Pancreas (tissue), 10 donors: Measurements from ENCODE around the gene F3. TPM values are rescaled to one million over a fixed set of nuclear protein-coding genes. Genes with fewer than 3 reads are reported as not detected.

Experiments
- ATAC-seq, 4 donors: fragments of 200-7000 bp; cut with Tn5 transposase; one replicate each; pipeline versions ENCODE4 v1.8.0 to v1.9.1; 2020; ENCODE audit warnings: mild to moderate bottlenecking in 4 of 4, moderate library complexity in 4 of 4
- DNase-seq, 6 donors: peaks; one replicate each; pipeline ENCODE4 v3.0.0-alpha.2; 2020
- FAIRE-seq: peaks from 2 replicates; lab custom pipeline; 2012; peaks lifted over from hg19 to GRCh38; lab: Jason Lieb, UNC
- H3K27ac ChIP-seq, 4 donors: fragments of 200-600 bp; sonication (generic); 1 replicate in 3 of 4; 2 replicates in 1 of 4; pipeline versions ENCODE4 v1.5.0 to v1.8.0; 2020
- H3K27me3 ChIP-seq, 4 donors: fragments of 200-600 bp; one replicate each; pipeline ENCODE4 v1.8.0; 2021
- H3K36me3 ChIP-seq, 3 donors: fragments of 200-600 bp; sonication (generic) in 1 of 3; one replicate each; pipeline versions ENCODE4 v1.5.0 to v1.8.0; 2020 to 2021
- H3K4me1 ChIP-seq, 3 donors: fragments of 200-600 bp; one replicate each; pipeline ENCODE4 v1.8.0; 2021
- H3K4me3 ChIP-seq, 4 donors: fragments of 200-600 bp; sonication (generic) in 2 of 4; one replicate each; pipeline versions ENCODE4 v1.5.0 to v1.8.0; 2020 to 2021
- H3K9me3 ChIP-seq, 4 donors: fragments of 200-600 bp; one replicate each; pipeline ENCODE4 v1.8.0; 2021
- WGBS, 2 donors: extraction: QIAGEN DNeasy Blood & Tissue Kit; methylation state at CpG; one replicate each; pipeline ENCODE4 v1.1.7; 2013; 5-methylcytosine and 5-hydroxymethylcytosine counted together
- intact Hi-C, 3 donors: fragments of 100-400 bp; cut with DNase I; formaldehyde crosslinking; loops; one replicate each; pipeline versions ENCODE4 v1.11.1 to v1.14.2; 2022
- polyA plus RNA-seq, 2 donors: library from polyadenylated mRNA; stranded (reverse); fragments of 200-250 nt; gene quantifications; one replicate each; pipeline ENCODE4 v1.2.3, GENCODE V29; 2013
- total RNA-seq, 6 donors: library from RNA; stranded (reverse); fragmentation: NEBNext Ultra II Directional in 4 of 6; extraction: Animal tissue kit (Norgen Biotek cat#: 25700) in 4 of 6; gene quantifications; one replicate each; pipeline versions ENCODE4 v1.2.1 to v1.2.4, GENCODE V29; 2021 to 2023
- TF ChIP-seq, protein P1 (sequence below), 4 donors: fragments of 200-600 bp; sonication (generic) in 3 of 4; IDR thresholded peaks; one replicate each; pipeline versions ENCODE4 v1.5.0 to v1.8.0; 2021; ENCODE audit warnings: antibody characterized with exemption in 4 of 4
- donor health status: healthy with polysubstance abuse.
- donor health status: DM: no; HTN: no; CAD: no; lungs with moderate emphysema.
- donor health status: DM: no; HTN: no; CAD: no.
- donor health status: control.
- donor health status: control.
- donor health status: Bipolar disorder and iron deficiency.
- donor health status: DM: yes; HTN: yes; CAD: no.
- donor health status: DM: no; HTN: no; CAD: no.
- donor health status: DM: no; HTN: no; CAD: no.
- donor health status: DM: yes; HTN: yes; CAD: no.

F3 gene
- total and polyA plus RNA-seq, 8 donors = 14.8 to 117 (median 51.0) TPM

DNA sequence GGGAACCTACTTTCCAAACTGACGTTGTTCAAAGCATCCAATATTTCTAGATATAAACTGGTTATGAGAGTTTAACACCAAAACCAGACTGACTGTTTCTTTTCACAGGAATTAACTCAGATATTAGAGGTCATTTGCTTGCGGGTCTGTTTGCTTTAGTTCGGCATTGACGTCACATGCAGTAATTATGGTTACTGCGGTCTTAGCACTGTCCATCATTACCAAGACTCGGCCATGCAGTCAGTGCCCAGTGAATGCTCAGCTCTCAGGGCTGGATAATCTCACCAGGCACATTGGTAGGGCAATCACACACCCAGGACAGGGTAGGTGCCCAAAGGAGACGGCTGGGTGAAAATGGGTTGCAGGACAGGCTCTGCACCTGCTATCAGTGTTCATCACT lies 9.9 kb upstream of the F3 start:
- Histone ChIP-seq H3K27ac (peak overlapping the region; percentile 27 to 76 (median 34)), H3K36me3 (no peaks in the 10 kb centered on the region), H3K4me1 (peaks cover 0 to 34% (median 26%) of the 10 kb centered on the region in 3 donors), H3K4me3 (no peak overlapping the region), H3K9me3 (no peaks in the 10 kb centered on the region), H3K27me3 (no peaks in the 10 kb centered on the region)
- DNase-seq (peak in 1 of 6 donors; percentile 38), FAIRE-seq (no peak), ATAC-seq (peak; percentile 74 to 81 (median 77))
- intact Hi-C loops = no loop called here
- 23 to 30% methylated on average over 7 of the region's 7 CpGs for WGBS, 2 donors
- TF ChIP-seq, protein P1, sequence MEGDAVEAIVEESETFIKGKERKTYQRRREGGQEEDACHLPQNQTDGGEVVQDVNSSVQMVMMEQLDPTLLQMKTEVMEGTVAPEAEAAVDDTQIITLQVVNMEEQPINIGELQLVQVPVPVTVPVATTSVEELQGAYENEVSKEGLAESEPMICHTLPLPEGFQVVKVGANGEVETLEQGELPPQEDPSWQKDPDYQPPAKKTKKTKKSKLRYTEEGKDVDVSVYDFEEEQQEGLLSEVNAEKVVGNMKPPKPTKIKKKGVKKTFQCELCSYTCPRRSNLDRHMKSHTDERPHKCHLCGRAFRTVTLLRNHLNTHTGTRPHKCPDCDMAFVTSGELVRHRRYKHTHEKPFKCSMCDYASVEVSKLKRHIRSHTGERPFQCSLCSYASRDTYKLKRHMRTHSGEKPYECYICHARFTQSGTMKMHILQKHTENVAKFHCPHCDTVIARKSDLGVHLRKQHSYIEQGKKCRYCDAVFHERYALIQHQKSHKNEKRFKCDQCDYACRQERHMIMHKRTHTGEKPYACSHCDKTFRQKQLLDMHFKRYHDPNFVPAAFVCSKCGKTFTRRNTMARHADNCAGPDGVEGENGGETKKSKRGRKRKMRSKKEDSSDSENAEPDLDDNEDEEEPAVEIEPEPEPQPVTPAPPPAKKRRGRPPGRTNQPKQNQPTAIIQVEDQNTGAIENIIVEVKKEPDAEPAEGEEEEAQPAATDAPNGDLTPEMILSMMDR (IDR thresholded peaks at IDR 0.05) = no peak

DNA sequence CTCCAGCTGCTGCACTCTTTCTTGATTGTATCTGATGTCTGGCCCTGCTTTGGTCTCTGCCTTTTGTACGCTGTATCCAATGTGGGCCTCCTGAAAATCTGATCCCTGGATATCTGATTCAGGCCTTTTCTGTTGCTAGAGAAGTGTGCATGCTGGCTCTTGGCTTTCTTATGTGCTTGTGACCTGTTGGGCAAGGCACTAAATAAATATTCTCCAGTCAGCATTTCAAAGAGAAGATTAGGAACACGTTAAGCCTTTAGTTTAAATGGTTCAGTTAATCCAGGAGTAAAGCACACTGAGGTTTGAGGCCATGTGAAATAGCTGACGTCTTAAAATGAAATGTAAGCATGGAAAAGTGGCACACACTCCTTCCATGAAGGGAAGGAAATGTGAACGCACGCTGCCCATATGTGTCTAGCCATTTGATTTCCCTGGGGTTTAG lies 9.3 kb upstream of the F3 start:
- ATAC-seq = peak; percentile 64 to 79 (median 74)
- peak overlapping the region; percentile 27 to 76 (median 34) for H3K27ac ChIP-seq
- no peak for FAIRE-seq

DNA sequence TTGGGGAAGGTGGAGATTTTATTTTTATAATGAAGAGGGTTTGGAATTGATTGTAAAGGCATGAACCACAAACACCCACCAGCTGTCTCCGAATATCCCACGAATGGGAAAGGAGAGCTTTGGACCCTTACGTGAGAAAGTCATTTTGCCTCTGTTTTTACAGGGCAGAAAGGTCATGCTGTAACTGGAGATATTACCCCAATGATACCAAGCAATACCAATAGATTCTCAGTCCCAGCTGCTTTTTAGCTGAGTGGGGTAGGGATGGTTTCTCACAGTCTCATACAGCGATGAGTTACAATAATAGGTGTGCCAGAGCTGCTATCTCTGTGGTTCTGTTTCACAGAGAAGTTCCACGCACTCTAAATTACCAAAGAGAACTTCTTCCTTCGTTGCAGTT lies 8.8 kb upstream of the F3 start:
- no peaks in the 10 kb centered on the region for H3K9me3 ChIP-seq
- no peak for FAIRE-seq
- H3K27ac ChIP-seq = peak overlapping the region in 3 of 4 donors; percentile 28 to 76 (median 40)
- no peak overlapping the region for H3K4me3 ChIP-seq
- peaks cover 0 to 34% (median 28%) of the 10 kb centered on the region in 3 donors for H3K4me1 ChIP-seq
- TF ChIP-seq, protein P1 (IDR thresholded peaks at IDR 0.05) = no peak
- H3K27me3 ChIP-seq = no peaks in the 10 kb centered on the region
- intact Hi-C loops = no loop called here
- 52 to 58% methylated on average over 6 of the region's 6 CpGs for WGBS, 2 donors
- DNase-seq = no peak
- no peaks in the 10 kb centered on the region for H3K36me3 ChIP-seq
- no peak for ATAC-seq

More for the DNA sequence above, 9.3 kb upstream of the F3 start:
- 38 to 45% methylated on average over 5 of the region's 5 CpGs for WGBS, 2 donors
- Histone ChIP-seq H3K27me3 (no peaks in the 10 kb centered on the region), H3K4me3 (no peak overlapping the region), H3K4me1 (peaks cover 0 to 34% (median 26%) of the 10 kb centered on the region in 3 donors), H3K36me3 (no peaks in the 10 kb centered on the region), H3K9me3 (no peaks in the 10 kb centered on the region)
- DNase-seq = no peak
- TF ChIP-seq, protein P1 (IDR thresholded peaks at IDR 0.05) = no peak
- intact Hi-C loops = no loop called here

DNA sequence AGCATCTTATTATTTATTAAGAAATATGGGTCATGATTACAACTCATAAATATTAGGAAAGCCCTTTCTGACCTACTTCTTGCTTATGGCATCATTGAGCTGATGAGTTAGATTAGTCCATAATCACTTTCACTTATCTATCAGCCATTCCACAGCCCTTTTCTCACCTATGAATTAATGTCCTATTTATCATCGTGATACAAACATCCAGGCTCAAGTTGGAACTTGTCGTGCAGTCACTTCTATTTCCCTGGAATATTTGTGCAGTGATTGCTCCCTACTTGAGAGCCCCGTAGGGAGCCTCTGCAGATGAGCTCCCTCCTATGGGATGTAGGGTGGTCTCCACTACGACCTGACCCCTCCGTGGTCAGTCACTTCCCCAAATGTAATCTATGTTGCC lies 8.1 kb upstream of the F3 start:
- WGBS, 2 donors = 67 to 70% methylated on average over 5 of the region's 5 CpGs
- FAIRE-seq (no peak), ATAC-seq (no peak), DNase-seq (no peak)
- H3K9me3 ChIP-seq = no peaks in the 10 kb centered on the region
- no peaks in the 10 kb centered on the region for H3K27me3 ChIP-seq
- intact Hi-C loops = loop anchor here in 1 of 3 donors (10.0 kb wide), 1 partner anchor 95 kb away; no protein-coding TSS in a partner anchor
- no peak overlapping the region for H3K27ac ChIP-seq
- TF ChIP-seq, protein P1 (IDR thresholded peaks at IDR 0.05) = no peak
- H3K4me3 ChIP-seq = no peak overlapping the region
- peaks cover 0 to 35% (median 34%) of the 10 kb centered on the region in 3 donors for H3K4me1 ChIP-seq
- H3K36me3 ChIP-seq = no peaks in the 10 kb centered on the region
